ENCODE measurements around the gene BHMT. TPM values are rescaled to one million over a fixed set of nuclear protein-coding genes. Genes with fewer than 3 reads are reported as not detected.

Gene BHMT
- total and polyA plus RNA-seq, 10 of the 15 experiments (the other 5 are each of a cell fraction or from before 2014, with no cell fraction given) = 0.44 TPM; not detected in 9

- TF ChIP-seq ZNF687 (IDR thresholded peaks at IDR 0.05) = no peak
- TF ChIP-seq SP1 (IDR thresholded peaks at IDR 0.05; ENCODE audit: low read depth, low read length) = no peak
Measured at GRCh38 chr5:79147076-79147475, 35.5 kb downstream of the BHMT start (continued).

GRCh38 chr5:79149433-79149832, 37.8 kb downstream of the BHMT start:
- DNase-seq (ENCODE audit: low read depth, low spot score) (no peak), ATAC-seq (no peak), FAIRE-seq (no peak)
- ChIA-PET CTCF (no interaction called here), RAD21 (ENCODE audit: unreplicated experiment) (no interaction called here), POLR2A (no interaction called here), SMC1A (ENCODE audit: uncharacterized antibody, unreplicated experiment) (no interaction called here)
- no TSS peak for BruUV-seq (replicated peaks)
- H2AFZ ChIP-seq (ENCODE audit: control insufficient read depth, low read depth, low read length) = no peak overlapping the region
- WGBS (ENCODE audit: insufficient coverage, insufficient replicate concordance, low lambda C conversion rate, missing lambda C conversion rate) = 65% methylated on average over 3 of the region's 3 CpGs
- H3K4me2 ChIP-seq (ENCODE audit: control insufficient read depth, insufficient read depth) = no peak overlapping the region
- H3K4me3 ChIP-seq = no peak overlapping the region
- H3K27me3 ChIP-seq (replicated peaks in 1 of 2; ENCODE audit: control insufficient read depth in 2 of 2, insufficient read depth in 2 of 2, low read length in 1 of 2) = no peaks in the 10 kb centered on the region
- H3K79me2 ChIP-seq (ENCODE audit: control insufficient read depth, insufficient read depth, low read length) = no peaks in the 10 kb centered on the region
- no peaks in the 10 kb centered on the region for H3K36me3 ChIP-seq (ENCODE audit: control insufficient read depth in 2 of 2, insufficient read depth in 2 of 2, low read length in 1 of 2)
- intact Hi-C loops (cut with micrococcal nuclease; ENCODE audit: unreplicated experiment) = no loop called here
- in situ Hi-C loops (cut with MboI) = no loop called here
- no peak overlapping the region for H3K9ac ChIP-seq (ENCODE audit: control insufficient read depth, insufficient read depth, low read length)
- no peaks in the 10 kb centered on the region for H3K4me1 ChIP-seq (ENCODE audit: control insufficient read depth, insufficient read depth, low read length)
- no peak for TF ChIP-seq SIX5 (IDR thresholded peaks at IDR 0.05; ENCODE audit: low read depth, low read length, severe bottlenecking)
- no peak for TF ChIP-seq SMAD1 (IDR thresholded peaks at IDR 0.05; ENCODE audit: low read depth, partially characterized antibody)
- no peak for TF ChIP-seq SMC3 (IDR thresholded peaks at IDR 0.05; ENCODE audit: borderline replicate concordance, low read length)
- no peak for TF ChIP-seq BHLHE40 (IDR thresholded peaks at IDR 0.05; ENCODE audit: borderline replicate concordance in 1 of 2, low read depth in 2 of 2, low read length in 1 of 2)
- no peak overlapping the region for H3K27ac ChIP-seq (ENCODE audit: control insufficient read depth, insufficient read depth)
- no peaks in the 10 kb centered on the region for H3K9me3 ChIP-seq (replicated peaks; ENCODE audit: control insufficient read depth, insufficient read depth, low read length)
- no peaks in the 10 kb centered on the region for H4K20me1 ChIP-seq (ENCODE audit: control insufficient read depth, insufficient read depth)

Measured in GM12878 (cell line).